CD8-positive, alpha-beta memory T cell (primary cell): ENCODE results near the gene KCNIP4. TPM values are rescaled to one million over a fixed set of nuclear protein-coding genes. Genes with fewer than 3 reads are reported as not detected.

Experiments
- CTCF ChIA-PET: fragments of 350-600 bp; sonication (Branson Sonifier 250); formaldehyde crosslinking; loops from one replicate; lab custom pipeline; 2021; ENCODE audit warnings: antibody characterized with exemption; lab: Charles Lee
- POLR2A ChIA-PET: fragments of 350-600 bp; sonication (Branson Sonifier 250); formaldehyde crosslinking; loops from one replicate; lab custom pipeline; 2021; ENCODE audit warnings: antibody characterized with exemption; lab: Charles Lee
- DNase-seq, 5 donors: peaks; one replicate each; pipeline versions ENCODE4 v3.0.0 to v3.0.0-alpha.2; 2020 to 2022; ENCODE audit warnings: mixed read lengths in 1 of 5
- H3K27ac ChIP-seq: one replicate; pipeline ENCODE4 v1.7.0; 2013; ENCODE audit warnings: low read depth, mild to moderate bottlenecking, low read length, moderate library complexity
- H3K27me3 ChIP-seq: 2 replicates; pipeline ENCODE4 v1.7.0; 2013; ENCODE audit warnings: low read length, mild to moderate bottlenecking; ENCODE audit not compliant: insufficient read depth, poor library complexity, severe bottlenecking
- H3K36me3 ChIP-seq: 2 replicates; pipeline ENCODE4 v1.7.0; 2013; ENCODE audit warnings: mild to moderate bottlenecking, low read length, moderate library complexity; ENCODE audit not compliant: insufficient read depth
- H3K4me1 ChIP-seq: 2 replicates; pipeline ENCODE4 v1.7.0; 2013; ENCODE audit warnings: mild to moderate bottlenecking, low read length, moderate library complexity; ENCODE audit not compliant: insufficient read depth
- H3K4me3 ChIP-seq: 2 replicates; pipeline ENCODE4 v1.7.0; 2013; ENCODE audit warnings: mild to moderate bottlenecking, low read length
- H3K9me3 ChIP-seq: 2 replicates; pipeline ENCODE4 v1.7.0; 2013; ENCODE audit warnings: mild to moderate bottlenecking, low read length
- H3K27ac Mint-ChIP-seq, 8 donors: one replicate each; pipeline ENCODE4 v1.8.0; 2020 to 2021; ENCODE audit warnings: mixed read lengths in 8 of 8, mild to moderate bottlenecking in 6 of 8, inconsistent platforms in 3 of 8, moderate library complexity in 3 of 8
- H3K27me3 Mint-ChIP-seq, 2 donors: one replicate each; pipeline ENCODE4 v1.8.0; 2020 to 2021; ENCODE audit warnings: mixed read lengths in 2 of 2, mild to moderate bottlenecking in 1 of 2, moderate library complexity in 1 of 2
- H3K36me3 Mint-ChIP-seq, 3 donors: one replicate each; pipeline ENCODE4 v1.8.0; 2020 to 2021; ENCODE audit warnings: mixed read lengths in 3 of 3, inconsistent platforms in 1 of 3, mild to moderate bottlenecking in 1 of 3
- H3K4me1 Mint-ChIP-seq, 3 donors: one replicate each; pipeline ENCODE4 v1.8.0; 2020 to 2021; ENCODE audit warnings: mixed read lengths in 3 of 3, inconsistent platforms in 1 of 3, mild to moderate bottlenecking in 1 of 3
- H3K4me3 Mint-ChIP-seq, 7 donors: one replicate each; pipeline ENCODE4 v1.8.0; 2020 to 2021; ENCODE audit warnings: mixed read lengths in 7 of 7, mild to moderate bottlenecking in 6 of 7, moderate library complexity in 4 of 7, inconsistent platforms in 2 of 7
- H3K9me3 Mint-ChIP-seq, 5 donors: one replicate each; pipeline ENCODE4 v1.8.0; 2020 to 2022; ENCODE audit warnings: mixed read lengths in 5 of 5, mild to moderate bottlenecking in 3 of 5, moderate library complexity in 2 of 5, inconsistent platforms in 1 of 5
- polyA plus RNA-seq: library from polyadenylated mRNA; unstranded; fragments of 300-500 nt; fragmentation: Illumina TruSeq; gene quantifications from one replicate; pipeline ENCODE4 v1.2.3, GENCODE V29; 2021
- total RNA-seq, 2 experiments: library from RNA; stranded (reverse); gene quantifications; one replicate each; pipeline ENCODE4 v1.2.3, GENCODE V29; 2021

The KCNIP4 gene
- total and polyA plus RNA-seq, 3 experiments from 2014 or later: 0.12 TPM; not detected in 2

DNA sequence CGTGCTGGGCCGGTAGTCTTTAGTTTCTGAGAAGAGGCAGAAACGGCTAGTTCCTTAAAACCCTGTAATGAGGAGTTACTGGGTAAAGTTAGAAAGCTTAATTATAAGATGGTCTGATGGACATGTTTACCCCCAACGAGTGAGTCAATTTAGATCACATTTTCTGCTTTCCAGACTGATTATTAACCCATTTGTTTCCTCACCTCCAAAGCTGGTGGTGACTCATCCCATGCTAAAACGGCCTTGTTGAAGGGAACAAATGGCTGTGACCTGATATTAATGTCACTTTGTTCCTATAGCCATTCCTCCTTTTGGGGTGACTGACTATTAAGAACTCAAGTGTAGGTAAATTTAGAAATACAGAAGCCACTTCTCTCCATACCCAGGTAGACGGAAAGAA, 232.0 kb downstream of the KCNIP4 start:
- H3K4me1 ChIP-seq: no peaks in the 10 kb centered on the region
- H3K9me3 ChIP-seq: no peaks in the 10 kb centered on the region
- H3K36me3 ChIP-seq: no peaks in the 10 kb centered on the region
- CTCF ChIA-PET: no interaction called here
- POLR2A ChIA-PET: no interaction called here
- Mint-ChIP-seq H3K36me3 (no peaks in the 10 kb centered on the region), H3K4me3 (no peak overlapping the region), H3K9me3 (peaks cover 0 to 10% (median 6%) of the 10 kb centered on the region in 5 donors), H3K27me3 (peaks cover 0 to 2% of the 10 kb centered on the region in 2 donors), H3K4me1 (no peaks in the 10 kb centered on the region), H3K27ac (no peak overlapping the region)
- no peaks in the 10 kb centered on the region for H3K27me3 ChIP-seq
- no peak for DNase-seq
- H3K4me3 ChIP-seq: no peak overlapping the region
- no peak overlapping the region for H3K27ac ChIP-seq

DNA sequence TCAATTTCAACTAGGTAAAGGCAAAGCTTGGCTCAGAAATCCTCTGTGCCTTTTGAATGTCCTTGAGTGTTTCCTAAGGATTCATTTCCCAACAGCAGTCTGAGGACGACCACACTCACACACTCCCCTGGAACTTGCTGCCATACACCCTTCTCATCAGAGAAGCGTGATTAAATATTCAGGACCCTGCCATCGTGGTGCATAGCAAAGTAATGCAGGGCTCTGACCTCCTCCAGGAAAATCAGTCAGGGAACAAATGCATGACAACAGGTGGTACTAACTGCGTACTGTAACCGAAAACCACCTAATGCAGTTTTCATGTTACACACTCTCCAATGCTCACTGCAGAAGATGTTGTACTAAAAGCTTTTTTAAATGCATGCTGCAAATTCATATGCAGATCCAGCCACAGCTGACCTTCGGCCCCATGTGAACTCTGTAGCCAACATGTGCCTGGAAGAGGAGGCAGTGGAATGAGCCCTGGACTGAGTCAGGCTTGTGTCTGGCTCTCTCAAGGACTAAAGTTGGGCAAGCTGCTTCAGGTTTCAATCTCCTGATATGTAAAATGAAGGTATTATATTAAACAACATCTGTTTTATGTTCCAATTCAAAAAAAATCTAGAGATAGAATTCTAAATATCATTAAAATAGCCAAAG, 238.3 kb downstream of the KCNIP4 start:
- no peaks in the 10 kb centered on the region for H3K4me1 Mint-ChIP-seq
- Histone ChIP-seq H3K4me3 (no peak overlapping the region), H3K36me3 (no peaks in the 10 kb centered on the region), H3K27me3 (no peaks in the 10 kb centered on the region), H3K27ac (no peak overlapping the region), H3K9me3 (no peaks in the 10 kb centered on the region), H3K4me1 (no peaks in the 10 kb centered on the region)
- ChIA-PET POLR2A (no interaction called here), CTCF (no interaction called here)
- H3K9me3 Mint-ChIP-seq: peaks cover 0 to 3% (median 2%) of the 10 kb centered on the region in 5 donors
- peaks cover 0 to 2% of the 10 kb centered on the region in 2 donors for H3K27me3 Mint-ChIP-seq
- DNase-seq: no peak
- no peaks in the 10 kb centered on the region for H3K36me3 Mint-ChIP-seq
- H3K4me3 Mint-ChIP-seq: no peak overlapping the region
- no peak overlapping the region for H3K27ac Mint-ChIP-seq

- Histone ChIP-seq H3K9me3 (no peaks in the 10 kb centered on the region), H3K4me1 (no peaks in the 10 kb centered on the region), H3K27ac (no peak overlapping the region), H3K4me3 (no peak overlapping the region), H3K36me3 (no peaks in the 10 kb centered on the region), H3K27me3 (no peaks in the 10 kb centered on the region)
- Mint-ChIP-seq H3K27ac (no peak overlapping the region), H3K9me3 (peaks cover 0 to 3% (median 2%) of the 10 kb centered on the region in 5 donors), H3K4me1 (no peaks in the 10 kb centered on the region), H3K36me3 (no peaks in the 10 kb centered on the region), H3K27me3 (peaks cover 0 to 2% of the 10 kb centered on the region in 2 donors), H3K4me3 (no peak overlapping the region)
- no peak for DNase-seq
- ChIA-PET CTCF (no interaction called here), POLR2A (no interaction called here)
Observed at GRCh38 chr4:21709761-21710160, 238.8 kb downstream of the KCNIP4 start.

- POLR2A ChIA-PET: no interaction called here
- Histone ChIP-seq H3K4me3 (no peak overlapping the region), H3K27ac (no peak overlapping the region), H3K27me3 (no peaks in the 10 kb centered on the region), H3K36me3 (no peaks in the 10 kb centered on the region), H3K4me1 (no peaks in the 10 kb centered on the region), H3K9me3 (no peaks in the 10 kb centered on the region)
- Mint-ChIP-seq H3K4me1 (no peaks in the 10 kb centered on the region), H3K9me3 (peaks cover 0 to 3% (median 2%) of the 10 kb centered on the region in 5 donors), H3K27ac (no peak overlapping the region), H3K27me3 (peaks cover 0 to 2% of the 10 kb centered on the region in 2 donors), H3K36me3 (no peaks in the 10 kb centered on the region), H3K4me3 (no peak overlapping the region)
- CTCF ChIA-PET: no interaction called here
- no peak for DNase-seq
Observed at GRCh38 chr4:21709031-21709430, 239.5 kb downstream of the KCNIP4 start.

DNA sequence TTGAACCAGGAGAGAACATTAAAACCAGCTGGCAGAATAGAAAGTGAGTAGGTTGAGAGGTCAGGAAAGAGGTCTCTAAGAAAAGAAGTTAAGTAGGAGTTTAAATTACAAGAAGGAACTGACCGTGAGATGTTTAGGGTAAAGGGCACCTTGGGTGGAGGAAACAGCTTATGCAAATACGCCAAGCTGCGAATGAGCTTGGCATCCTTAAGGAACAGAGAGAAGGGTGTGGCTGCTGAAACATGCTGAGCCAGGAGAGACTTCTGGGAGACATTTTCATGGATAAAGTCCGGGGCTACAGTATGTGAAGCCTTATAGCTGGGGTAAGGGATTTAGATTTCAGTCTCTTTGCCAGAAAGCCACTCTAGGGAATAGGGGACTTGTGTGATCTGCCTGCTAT, 249.1 kb downstream of the KCNIP4 start:
- CTCF ChIA-PET: no interaction called here
- POLR2A ChIA-PET: no interaction called here
- Histone ChIP-seq H3K27ac (no peak overlapping the region), H3K9me3 (no peaks in the 10 kb centered on the region), H3K4me3 (no peak overlapping the region), H3K4me1 (no peaks in the 10 kb centered on the region), H3K27me3 (no peaks in the 10 kb centered on the region), H3K36me3 (no peaks in the 10 kb centered on the region)
- no peaks in the 10 kb centered on the region for H3K4me1 Mint-ChIP-seq
- H3K9me3 Mint-ChIP-seq: peaks cover 0 to 7% (median 3%) of the 10 kb centered on the region in 5 donors
- H3K27me3 Mint-ChIP-seq: peaks cover 0 to 4% of the 10 kb centered on the region in 2 donors
- H3K4me3 Mint-ChIP-seq: no peak overlapping the region
- peaks cover 0 to 2% (median 0%) of the 10 kb centered on the region in 3 donors for H3K36me3 Mint-ChIP-seq
- H3K27ac Mint-ChIP-seq: no peak overlapping the region
- no peak for DNase-seq

GRCh38 chr4:21697583-21697982, 251.0 kb downstream of the KCNIP4 start:
- no peak for DNase-seq
- CTCF ChIA-PET: no interaction called here
- no peaks in the 10 kb centered on the region for H3K4me1 ChIP-seq
- H3K27ac Mint-ChIP-seq: no peak overlapping the region
- H3K4me1 Mint-ChIP-seq: no peaks in the 10 kb centered on the region
- peaks cover 0 to 4% of the 10 kb centered on the region in 2 donors for H3K27me3 Mint-ChIP-seq
- peaks cover 0 to 10% (median 2%) of the 10 kb centered on the region in 5 donors for H3K9me3 Mint-ChIP-seq
- H3K36me3 ChIP-seq: no peaks in the 10 kb centered on the region
- H3K4me3 ChIP-seq: no peak overlapping the region
- H3K27me3 ChIP-seq: no peaks in the 10 kb centered on the region
- no peaks in the 10 kb centered on the region for H3K9me3 ChIP-seq
- POLR2A ChIA-PET: no interaction called here
- peaks cover 0 to 2% (median 0%) of the 10 kb centered on the region in 3 donors for H3K36me3 Mint-ChIP-seq
- no peak overlapping the region for H3K27ac ChIP-seq
- no peak overlapping the region for H3K4me3 Mint-ChIP-seq

GRCh38 chr4:21695141-21695540, 253.4 kb downstream of the KCNIP4 start:
- Mint-ChIP-seq H3K9me3 (peaks cover 0 to 12% (median 5%) of the 10 kb centered on the region in 5 donors), H3K4me3 (no peak overlapping the region), H3K4me1 (no peaks in the 10 kb centered on the region), H3K27me3 (no peaks in the 10 kb centered on the region), H3K27ac (no peak overlapping the region), H3K36me3 (peaks cover 0 to 2% (median 0%) of the 10 kb centered on the region in 3 donors)
- ChIA-PET CTCF (no interaction called here), POLR2A (no interaction called here)
- no peak overlapping the region for H3K4me3 ChIP-seq
- H3K27me3 ChIP-seq: no peaks in the 10 kb centered on the region
- H3K9me3 ChIP-seq: no peaks in the 10 kb centered on the region
- no peaks in the 10 kb centered on the region for H3K36me3 ChIP-seq
- H3K4me1 ChIP-seq: no peaks in the 10 kb centered on the region
- no peak for DNase-seq
- H3K27ac ChIP-seq: no peak overlapping the region

DNA sequence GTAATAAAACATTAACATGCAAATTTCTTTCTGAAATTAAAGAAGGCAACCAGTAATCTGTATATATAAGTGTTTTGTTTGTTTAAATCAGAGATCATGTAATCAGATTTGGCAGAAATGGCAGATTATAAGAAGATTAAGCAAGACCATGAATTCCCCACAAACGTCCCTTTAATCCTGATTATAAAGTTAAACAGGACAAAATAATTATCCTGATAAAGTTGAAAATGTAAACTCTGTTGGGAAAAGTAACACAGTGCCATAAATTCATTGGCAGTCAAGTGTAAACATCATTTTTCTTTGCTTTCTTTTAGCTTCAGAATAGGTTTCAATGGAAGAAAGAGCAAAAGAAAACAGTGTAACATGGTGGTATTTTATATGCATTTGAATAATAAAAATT, 256.3 kb downstream of the KCNIP4 start:
- CTCF ChIA-PET: no interaction called here
- no peak overlapping the region for H3K4me3 ChIP-seq
- H3K27ac Mint-ChIP-seq: no peak overlapping the region
- H3K27me3 Mint-ChIP-seq: no peaks in the 10 kb centered on the region
- H3K9me3 Mint-ChIP-seq: peaks cover 0 to 22% (median 5%) of the 10 kb centered on the region in 5 donors
- no peak for DNase-seq
- no peaks in the 10 kb centered on the region for H3K9me3 ChIP-seq
- H3K27ac ChIP-seq: no peak overlapping the region
- no peaks in the 10 kb centered on the region for H3K4me1 Mint-ChIP-seq
- no peaks in the 10 kb centered on the region for H3K4me1 ChIP-seq
- H3K36me3 ChIP-seq: no peaks in the 10 kb centered on the region
- H3K4me3 Mint-ChIP-seq: no peak overlapping the region
- H3K27me3 ChIP-seq: no peaks in the 10 kb centered on the region
- POLR2A ChIA-PET: no interaction called here
- peaks cover 0 to 2% (median 0%) of the 10 kb centered on the region in 3 donors for H3K36me3 Mint-ChIP-seq
